ENCODE results near the gene GPRC5D. TPM values are rescaled to one million over a fixed set of nuclear protein-coding genes. Genes with fewer than 3 reads are reported as not detected.

GPRC5D gene
- total RNA-seq, 1 experiment from 2014 or later, result not detected

GRCh38 chr12:12893438-12893837 is 58.5 kb downstream of the GPRC5D start:
- no peaks in the 10 kb centered on the region for H3K79me2 ChIP-seq (ENCODE audit: low read length)
- no peaks in the 10 kb centered on the region for H4K20me1 ChIP-seq (ENCODE audit: insufficient read depth, low read depth, low read length)
- no peaks in the 10 kb centered on the region for H3K9me2 ChIP-seq (replicated peaks; ENCODE audit: insufficient read depth, low read length)
- no peaks in the 10 kb centered on the region for H3K9me3 ChIP-seq (ENCODE audit: low read length)
- no peak overlapping the region for H3K27ac ChIP-seq (ENCODE audit: low read length)
- no peaks in the 10 kb centered on the region for H3K27me3 ChIP-seq (ENCODE audit: low read length)
- no peaks in the 10 kb centered on the region for H3K4me1 ChIP-seq (ENCODE audit: low read length)
- no peak overlapping the region for H2AFZ ChIP-seq (ENCODE audit: low read length)
- no peak overlapping the region for H3K4me3 ChIP-seq (ENCODE audit: low read length)
- DNase-seq, result no peak
- no peaks in the 10 kb centered on the region for H3K36me3 ChIP-seq (ENCODE audit: insufficient read depth, low read length)
- no peak overlapping the region for H3K4me2 ChIP-seq (ENCODE audit: low read depth, low read length, poor library complexity, severe bottlenecking)
- H3K9ac ChIP-seq (ENCODE audit: low read length), result no peak overlapping the region

GRCh38 chr12:12892681-12893141 is 59.3 kb downstream of the GPRC5D start:
- Histone ChIP-seq H3K4me1 (ENCODE audit: low read length) (no peaks in the 10 kb centered on the region), H3K4me2 (ENCODE audit: low read depth, low read length, poor library complexity, severe bottlenecking) (no peak overlapping the region), H3K9me3 (ENCODE audit: low read length) (no peaks in the 10 kb centered on the region), H3K27me3 (ENCODE audit: low read length) (no peaks in the 10 kb centered on the region), H3K9me2 (replicated peaks; ENCODE audit: insufficient read depth, low read length) (no peaks in the 10 kb centered on the region), H3K9ac (ENCODE audit: low read length) (no peak overlapping the region), H2AFZ (ENCODE audit: low read length) (no peak overlapping the region), H3K36me3 (ENCODE audit: insufficient read depth, low read length) (no peaks in the 10 kb centered on the region), H3K27ac (ENCODE audit: low read length) (no peak overlapping the region), H4K20me1 (ENCODE audit: insufficient read depth, low read depth, low read length) (no peaks in the 10 kb centered on the region), H3K79me2 (ENCODE audit: low read length) (no peaks in the 10 kb centered on the region), H3K4me3 (ENCODE audit: low read length) (no peak overlapping the region)
- no peak for DNase-seq

- Histone ChIP-seq H3K9ac (ENCODE audit: low read length) (no peak overlapping the region), H3K4me2 (ENCODE audit: low read depth, low read length, poor library complexity, severe bottlenecking) (no peak overlapping the region), H3K27me3 (ENCODE audit: low read length) (no peaks in the 10 kb centered on the region), H3K36me3 (ENCODE audit: insufficient read depth, low read length) (no peaks in the 10 kb centered on the region), H3K9me2 (replicated peaks; ENCODE audit: insufficient read depth, low read length) (no peaks in the 10 kb centered on the region), H3K79me2 (ENCODE audit: low read length) (no peaks in the 10 kb centered on the region), H2AFZ (ENCODE audit: low read length) (no peak overlapping the region), H3K4me3 (ENCODE audit: low read length) (no peak overlapping the region), H4K20me1 (ENCODE audit: insufficient read depth, low read depth, low read length) (no peaks in the 10 kb centered on the region), H3K27ac (ENCODE audit: low read length) (no peak overlapping the region), H3K4me1 (ENCODE audit: low read length) (no peaks in the 10 kb centered on the region), H3K9me3 (ENCODE audit: low read length) (no peaks in the 10 kb centered on the region)
- DNase-seq, result no peak
Observed at GRCh38 chr12:12891881-12892355, 60.1 kb downstream of the GPRC5D start.

- H3K4me1 ChIP-seq (ENCODE audit: low read length), result no peaks in the 10 kb centered on the region
- H3K4me3 ChIP-seq (ENCODE audit: low read length), result no peak within 1 kb of the TSS
- H2AFZ ChIP-seq (ENCODE audit: low read length), result no peak within 1 kb of the TSS
- no peaks in the 10 kb centered on the region for H3K79me2 ChIP-seq (ENCODE audit: low read length)
- no peaks in the 10 kb centered on the region for H3K9me3 ChIP-seq (ENCODE audit: low read length)
- no peaks in the 10 kb centered on the region for H3K9me2 ChIP-seq (replicated peaks; ENCODE audit: insufficient read depth, low read length)
- H3K9ac ChIP-seq (ENCODE audit: low read length), result no peak within 1 kb of the TSS
- H3K27ac ChIP-seq (ENCODE audit: low read length), result no peak within 1 kb of the TSS
- no peaks in the 10 kb centered on the region for H4K20me1 ChIP-seq (ENCODE audit: insufficient read depth, low read depth, low read length)
- H3K4me2 ChIP-seq (ENCODE audit: low read depth, low read length, poor library complexity, severe bottlenecking), result no peak within 1 kb of the TSS
- H3K27me3 ChIP-seq (ENCODE audit: low read length), result no peaks in the 10 kb centered on the region
- DNase-seq, result no peak
- no peaks in the 10 kb centered on the region for H3K36me3 ChIP-seq (ENCODE audit: insufficient read depth, low read length)
Observed at GRCh38 chr12:12891080-12891880, 60.7 kb downstream of the GPRC5D start, which contains the start of gene GPRC5A. TSS of gene GPRC5A (plus strand) at chr12:12891562. CDS start at chr12:12908250, 16,688 bp downstream.

Small RNAs within 50 kb of the gene (small RNA-seq; reads per million reads assigned to genes)
- 7.1 reads per million, percentile 87 among the genes with 10 or more reads in this experiment for gene RF00604

Other genes with a start within 250 kb of the GPRC5D start
- gene CDKN1B, start 234.8 kb downstream of the GPRC5D start, total RNA-seq (2014; rRNA removed; shearing (Covaris generic); ENCODE audit: low replicate concordance), result 32.8 and 50.9 TPM in 2 replicates
- 1.4 and 1.5 TPM in 2 replicates for gene APOLD1, start 166.5 kb downstream of the GPRC5D start, total RNA-seq (2014; rRNA removed; shearing (Covaris generic); ENCODE audit: low replicate concordance)
- gene DDX47, start 138.8 kb downstream of the GPRC5D start, total RNA-seq (2014; rRNA removed; shearing (Covaris generic); ENCODE audit: low replicate concordance), result 26.8 and 39.2 TPM in 2 replicates
- gene GPRC5A, start 60.6 kb downstream of the GPRC5D start, total RNA-seq (2014; rRNA removed; shearing (Covaris generic); ENCODE audit: low replicate concordance), result not detected in 2 replicates
- gene HEBP1, start 48.1 kb upstream of the GPRC5D start, total RNA-seq (2014; rRNA removed; shearing (Covaris generic); ENCODE audit: low replicate concordance), result 0.22 and 0.34 TPM in 2 replicates
- gene FAM234B, start 92.2 kb upstream of the GPRC5D start, total RNA-seq (2014; rRNA removed; shearing (Covaris generic); ENCODE audit: low replicate concordance), result 3.9 and 5.6 TPM in 2 replicates
- not detected in 2 replicates for gene GSG1, start 151.5 kb upstream of the GPRC5D start, total RNA-seq (2014; rRNA removed; shearing (Covaris generic); ENCODE audit: low replicate concordance)
- gene EMP1, start 244.6 kb upstream of the GPRC5D start, total RNA-seq (2014; rRNA removed; shearing (Covaris generic); ENCODE audit: low replicate concordance), result not detected in 2 replicates